Measurements from ENCODE around the gene PCBP2.
"Not testable (repeated sequence)": the region's sequence is repeated elsewhere in the genome, so short reads cannot be mapped to it uniquely, and the experiment has no call there.

PCBP2 gene

GRCh38 chr12:53479331-53479730, 27.4 kb downstream of the PCBP2 start:
- TF ChIP-seq, protein P1, sequence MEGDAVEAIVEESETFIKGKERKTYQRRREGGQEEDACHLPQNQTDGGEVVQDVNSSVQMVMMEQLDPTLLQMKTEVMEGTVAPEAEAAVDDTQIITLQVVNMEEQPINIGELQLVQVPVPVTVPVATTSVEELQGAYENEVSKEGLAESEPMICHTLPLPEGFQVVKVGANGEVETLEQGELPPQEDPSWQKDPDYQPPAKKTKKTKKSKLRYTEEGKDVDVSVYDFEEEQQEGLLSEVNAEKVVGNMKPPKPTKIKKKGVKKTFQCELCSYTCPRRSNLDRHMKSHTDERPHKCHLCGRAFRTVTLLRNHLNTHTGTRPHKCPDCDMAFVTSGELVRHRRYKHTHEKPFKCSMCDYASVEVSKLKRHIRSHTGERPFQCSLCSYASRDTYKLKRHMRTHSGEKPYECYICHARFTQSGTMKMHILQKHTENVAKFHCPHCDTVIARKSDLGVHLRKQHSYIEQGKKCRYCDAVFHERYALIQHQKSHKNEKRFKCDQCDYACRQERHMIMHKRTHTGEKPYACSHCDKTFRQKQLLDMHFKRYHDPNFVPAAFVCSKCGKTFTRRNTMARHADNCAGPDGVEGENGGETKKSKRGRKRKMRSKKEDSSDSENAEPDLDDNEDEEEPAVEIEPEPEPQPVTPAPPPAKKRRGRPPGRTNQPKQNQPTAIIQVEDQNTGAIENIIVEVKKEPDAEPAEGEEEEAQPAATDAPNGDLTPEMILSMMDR (conservative IDR thresholded peaks at IDR 0.05), result no peak
- TF ChIP-seq ZFX (IDR thresholded peaks at IDR 0.05), result no peak
- no peak overlapping the region for H3K27ac ChIP-seq

DNA sequence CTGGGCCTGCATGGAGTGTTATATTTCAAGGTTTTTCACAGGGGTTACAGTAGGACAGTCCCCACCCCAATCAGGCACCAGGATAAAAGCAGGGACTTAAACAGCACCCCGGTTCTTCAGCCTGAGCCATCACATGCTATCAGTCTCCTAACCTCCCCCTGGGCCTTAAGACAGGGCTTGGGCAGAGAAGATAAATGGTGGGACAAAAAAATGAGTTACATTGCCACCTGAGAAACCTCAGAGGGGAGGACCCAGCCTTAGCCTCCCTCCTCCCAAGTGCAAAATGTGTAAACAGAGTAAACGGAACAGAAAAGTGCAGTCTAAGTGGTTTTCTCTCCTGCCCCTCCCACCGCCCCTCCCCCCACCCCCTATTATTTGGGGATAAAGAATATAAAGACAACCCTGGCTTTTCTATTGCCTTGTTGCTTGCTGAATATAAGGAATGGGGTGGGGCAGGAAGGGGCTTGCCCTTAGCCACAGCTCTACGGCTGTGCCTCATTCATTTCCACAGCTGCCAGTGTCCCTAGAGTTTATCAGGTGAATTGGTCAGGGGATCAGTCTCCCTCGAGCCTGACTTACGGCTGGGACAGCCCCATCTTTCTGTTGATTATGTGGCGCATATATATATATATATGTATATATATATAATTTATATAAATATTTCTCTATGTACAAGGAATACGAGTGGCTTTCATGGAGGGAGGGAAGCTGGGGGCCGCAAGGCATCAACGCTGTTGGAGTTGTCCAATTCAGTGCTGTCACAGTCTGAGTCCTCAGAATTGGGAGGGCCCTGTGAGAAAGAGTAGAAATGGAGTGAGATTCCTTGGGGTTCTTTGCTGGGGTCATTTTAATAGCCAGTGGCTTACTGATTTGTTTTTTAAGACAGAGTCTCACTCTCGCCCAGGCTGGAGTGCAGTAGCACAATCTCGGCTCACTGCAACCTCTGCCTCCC, 28.9 kb downstream of the PCBP2 start:
- no peak overlapping the region for H3K27ac ChIP-seq
- no peak for TF ChIP-seq ZFX (IDR thresholded peaks at IDR 0.05)
- TF ChIP-seq, protein P1 (conservative IDR thresholded peaks at IDR 0.05), result no peak

GRCh38 chr12:53481458-53481857, 29.6 kb downstream of the PCBP2 start:
- not testable (repeated sequence) for H3K27ac ChIP-seq

GRCh38 chr12:53481939-53482586, 30.2 kb downstream of the PCBP2 start:
- no peak overlapping the region for H3K27ac ChIP-seq

DNA sequence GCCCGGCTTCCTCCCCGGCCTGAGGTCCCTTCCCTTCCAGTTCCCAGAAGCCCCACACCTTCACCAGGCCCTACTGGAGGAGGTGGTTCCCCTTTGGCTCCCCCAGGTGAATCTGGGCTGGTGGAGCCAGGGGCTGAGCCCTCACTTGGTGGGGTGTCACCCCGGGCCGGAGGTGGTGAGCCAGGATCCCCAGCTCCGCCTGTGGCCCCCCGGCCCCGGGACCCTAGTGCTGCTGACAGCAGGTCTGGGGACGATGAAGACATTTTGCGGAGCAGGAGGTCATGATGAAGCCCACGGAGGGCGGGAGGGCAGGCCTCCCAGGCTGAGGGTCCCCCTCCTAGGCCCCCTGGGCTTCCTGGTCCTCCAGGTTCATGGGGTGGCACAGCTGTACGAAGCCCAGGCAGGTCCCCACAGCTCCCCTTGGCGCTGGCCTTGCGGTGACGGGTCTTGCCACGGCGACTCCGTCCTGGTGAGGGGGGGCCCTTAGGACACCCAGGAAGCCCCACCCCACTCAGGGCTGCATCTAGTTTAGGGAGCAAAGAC, 30.8 kb downstream of the PCBP2 start:
- no peak overlapping the region for H3K27ac ChIP-seq
- TF ChIP-seq ZFX (IDR thresholded peaks at IDR 0.05), result no peak
- TF ChIP-seq, protein P1 (conservative IDR thresholded peaks at IDR 0.05), result no peak

More at GRCh38 chr12:53481939-53482586, 30.2 kb downstream of the PCBP2 start:
- no peak for TF ChIP-seq ZFX (IDR thresholded peaks at IDR 0.05)
- TF ChIP-seq, protein P1 (conservative IDR thresholded peaks at IDR 0.05), result no peak

GRCh38 chr12:53483225-53483978, 31.5 kb downstream of the PCBP2 start:
- TF ChIP-seq, protein P1 (conservative IDR thresholded peaks at IDR 0.05), result no peak
- TF ChIP-seq ZFX (IDR thresholded peaks at IDR 0.05), result no peak
- H3K27ac ChIP-seq, result peak overlapping the region; percentile 1; the same call in 1 of the 2 replicates

DNA sequence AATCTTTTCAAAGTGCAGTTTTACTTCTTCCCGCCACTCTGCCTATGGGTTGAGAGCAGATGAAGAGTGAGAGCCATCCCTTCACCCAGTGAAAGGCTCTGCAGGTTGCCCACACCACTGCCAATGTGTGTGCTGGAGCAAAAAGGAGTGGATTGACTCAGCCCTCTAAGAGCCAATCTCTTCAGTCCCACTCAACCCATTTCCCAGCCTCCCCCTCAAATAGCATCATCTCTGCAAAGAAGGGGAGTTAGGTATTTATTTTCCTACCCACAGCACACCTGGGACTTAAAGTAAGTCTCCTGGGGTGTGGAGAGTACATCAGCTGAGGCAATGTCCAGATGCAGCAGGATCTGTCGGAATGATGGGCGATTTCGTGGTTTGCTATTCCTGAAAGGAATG, 32.1 kb downstream of the PCBP2 start:
- peak overlapping the region; percentile 1; the same call in 1 of the 2 replicates for H3K27ac ChIP-seq
- TF ChIP-seq ZFX (IDR thresholded peaks at IDR 0.05), result no peak
- TF ChIP-seq, protein P1 (conservative IDR thresholded peaks at IDR 0.05), result no peak
